ENCODE results near the gene PLXNC1.

GRCh38 chr12:94284859-94285258 is 136.5 kb downstream of the PLXNC1 start:
- TF ChIP-seq ZNF398 (CRISPR knock-in tag; IDR thresholded peaks at IDR 0.05) (no peak), GABPA (tag; conservative IDR thresholded peaks at IDR 0.05; ENCODE audit: low read depth) (no peak), PML (IDR thresholded peaks at IDR 0.05; ENCODE audit: low read length) (no peak), PHF8 (IDR thresholded peaks at IDR 0.05; ENCODE audit: borderline replicate concordance, low read length) (no peak)

All from K562 (cell line).